Neural cell (in vitro differentiated cells): Measurements from ENCODE around the gene ZSCAN5A. TPM values are rescaled to one million over a fixed set of nuclear protein-coding genes. Genes with fewer than 3 reads are reported as not detected.
"Not testable (repeated sequence)": the region's sequence is repeated elsewhere in the genome, so short reads cannot be mapped to it uniquely, and the experiment has no call there.

Source experiments
- H2AFZ ChIP-seq: fragments of 200-600, 300-800 bp; sonication (generic), shearing (Covaris generic); 2 replicates; pipeline ENCODE4 v1.6.0; 2014; ENCODE audit warnings: low read depth, mild to moderate bottlenecking, antibody characterized with exemption, low read length, moderate library complexity
- H3F3A ChIP-seq: fragments of 200-600 bp; shearing (Covaris generic); 2 replicates; pipeline ENCODE4 v1.6.1; 2016; ENCODE audit warnings: mild to moderate bottlenecking, moderate library complexity, mixed read lengths, antibody characterized with exemption, low read length; ENCODE audit not compliant: insufficient read depth, poor library complexity, severe bottlenecking
- H3K27ac ChIP-seq: fragments of 200-600, 300-800 bp; sonication (generic), shearing (Covaris generic); 2 replicates; pipeline ENCODE4 v1.5.1; 2014; ENCODE audit warnings: mild to moderate bottlenecking, low read length, moderate library complexity
- H3K27me3 ChIP-seq: fragments of 300-800, 200-600 bp; sonication (generic), shearing (Covaris generic); 2 replicates; pipeline ENCODE4 v1.6.0; 2014; ENCODE audit warnings: mild to moderate bottlenecking, low read depth, low read length, moderate library complexity; ENCODE audit not compliant: insufficient read depth
- H3K36me3 ChIP-seq: fragments of 300-800, 200-600 bp; sonication (generic), shearing (Covaris generic); 2 replicates; pipeline ENCODE4 v1.5.1; 2014; ENCODE audit warnings: mild to moderate bottlenecking, antibody characterized with exemption, low read length, moderate library complexity; ENCODE audit not compliant: insufficient read depth
- H3K4me2 ChIP-seq: fragments of 300-800, 200-600 bp; sonication (generic), shearing (Covaris generic); 2 replicates; pipeline ENCODE4 v1.6.0; 2014; ENCODE audit warnings: mild to moderate bottlenecking, low read length
- H3K4me3 ChIP-seq: fragments of 300-800, 200-600 bp; sonication (generic), shearing (Covaris generic); 2 replicates; pipeline ENCODE4 v1.5.1; 2014; ENCODE audit warnings: mild to moderate bottlenecking, low read length, moderate library complexity
- H3K79me2 ChIP-seq: fragments of 200-600 bp; shearing (Covaris generic); replicated peaks from 2 replicates; pipeline ENCODE4 v1.6.0; 2014; ENCODE audit warnings: mild to moderate bottlenecking, low read length, moderate library complexity; ENCODE audit not compliant: insufficient read depth
- H3K9ac ChIP-seq: fragments of 300-800, 200-600 bp; sonication (generic), shearing (Covaris generic); 2 replicates; pipeline ENCODE4 v1.6.1; 2016; ENCODE audit warnings: mild to moderate bottlenecking, low read length, mixed read lengths
- H3K9me2 ChIP-seq: fragments of 200-600 bp; shearing (Covaris generic); 2 replicates; pipeline ENCODE4 v1.6.1; 2016; ENCODE audit warnings: mild to moderate bottlenecking, low read length, mixed read lengths; ENCODE audit not compliant: insufficient read depth
- H3K9me3 ChIP-seq: fragments of 200-600, 300-800 bp; sonication (generic), shearing (Covaris generic); 2 replicates; pipeline ENCODE4 v1.6.1; 2016; ENCODE audit warnings: mild to moderate bottlenecking, mixed run types, low read length, moderate library complexity, mixed read lengths
- H4K20me1 ChIP-seq: fragments of 200-600 bp; shearing (Covaris generic); 2 replicates; pipeline ENCODE4 v1.6.1; 2016; ENCODE audit warnings: mild to moderate bottlenecking, mixed run types; ENCODE audit not compliant: insufficient read depth
- CTCF ChIP-seq: fragments of 450-650 bp; IDR thresholded peaks from 2 replicates; pipeline ENCODE4 v1.5.1; 2014; ENCODE audit warnings: antibody characterized with exemption, mild to moderate bottlenecking, moderate library complexity; ENCODE audit not compliant: poor library complexity, severe bottlenecking
- EP300 ChIP-seq: fragments of 450-650 bp; conservative IDR thresholded peaks from 2 replicates; pipeline ENCODE4 v1.6.1; 2014; ENCODE audit warnings: antibody characterized with exemption, mild to moderate bottlenecking, moderate library complexity; ENCODE audit not compliant: poor library complexity, severe bottlenecking
- EZH2 ChIP-seq: fragments of 200-600, 300-800 bp; shearing (Covaris generic), sonication (generic); IDR thresholded peaks from 2 replicates; pipeline ENCODE4 v1.6.1; 2014; ENCODE audit warnings: antibody characterized with exemption, low read length, borderline replicate concordance, mild to moderate bottlenecking; ENCODE audit not compliant: insufficient read depth, poor library complexity, severe bottlenecking
- MXI1 ChIP-seq: fragments of 450-650 bp; conservative IDR thresholded peaks from 2 replicates; pipeline ENCODE4 v1.6.1; 2014; ENCODE audit warnings: antibody characterized with exemption, mild to moderate bottlenecking; ENCODE audit not compliant: poor library complexity, severe bottlenecking
- POLR2AphosphoS5 ChIP-seq: IDR thresholded peaks from 2 replicates; pipeline ENCODE4 v1.6.1; 2012
- RAD21 ChIP-seq: fragments of 450-650 bp; conservative IDR thresholded peaks from 2 replicates; pipeline ENCODE4 v1.6.1; 2014; ENCODE audit warnings: antibody characterized with exemption, mild to moderate bottlenecking, moderate library complexity
- REST ChIP-seq: IDR thresholded peaks from 2 replicates; pipeline ENCODE4 v1.6.1; 2012; ENCODE audit warnings: borderline replicate concordance
- SMC3 ChIP-seq: fragments of 450-650 bp; conservative IDR thresholded peaks from 2 replicates; pipeline ENCODE4 v1.6.1; 2014; ENCODE audit warnings: antibody characterized with exemption, mild to moderate bottlenecking, moderate library complexity; ENCODE audit not compliant: poor library complexity
- TAF1 ChIP-seq: IDR thresholded peaks from 2 replicates; pipeline ENCODE4 v1.6.1; 2012; ENCODE audit warnings: low read depth
- polyA plus RNA-seq: library from polyadenylated mRNA; depleted of rRNA; stranded (reverse); fragments of >200 nt; gene quantifications from 2 replicates; pipeline ENCODE4 v1.2.3, GENCODE V29; 2014

The ZSCAN5A gene
- polyA plus RNA-seq, 1 donor from 2014 or later: 9.2 TPM

- Histone ChIP-seq H3K9ac (no peak overlapping the region), H3K27me3 (no peaks in the 10 kb centered on the region), H3K79me2 (no peaks in the 10 kb centered on the region), H3F3A (no peaks in the 10 kb centered on the region), H3K27ac (no peak overlapping the region), H3K36me3 (no peaks in the 10 kb centered on the region), H3K4me3 (no peak overlapping the region), H3K9me2 (no peaks in the 10 kb centered on the region), H4K20me1 (no peaks in the 10 kb centered on the region), H3K4me2 (no peak overlapping the region), H2AFZ (no peak overlapping the region), H3K9me3 (no peaks in the 10 kb centered on the region)
- TF ChIP-seq REST: no peak
- TF ChIP-seq EZH2: no peak
- no peak for TF ChIP-seq SMC3
- no peak for TF ChIP-seq CTCF
- TF ChIP-seq POLR2AphosphoS5: no peak
- no peak for TF ChIP-seq RAD21
- no peak for TF ChIP-seq EP300
- no peak for TF ChIP-seq TAF1
Measured at GRCh38 chr19:56263319-56263718, 51.3 kb downstream of the ZSCAN5A start.

- H2AFZ ChIP-seq, H3K36me3 ChIP-seq, H3K9me2 ChIP-seq, H4K20me1 ChIP-seq, H3K79me2 ChIP-seq, H3F3A ChIP-seq, H3K27me3 ChIP-seq, H3K4me2 ChIP-seq, H3K4me3 ChIP-seq, H3K27ac ChIP-seq, H3K9ac ChIP-seq, H3K9me3 ChIP-seq: not testable (repeated sequence)
Measured at GRCh38 chr19:56261932-56262331, 52.7 kb downstream of the ZSCAN5A start.

GRCh38 chr19:56261145-56261544, 53.5 kb downstream of the ZSCAN5A start:
- Histone ChIP-seq H3K4me3 (no peak overlapping the region), H4K20me1 (no peaks in the 10 kb centered on the region), H3F3A (no peaks in the 10 kb centered on the region), H3K79me2 (no peaks in the 10 kb centered on the region), H3K36me3 (no peaks in the 10 kb centered on the region), H3K27me3 (no peaks in the 10 kb centered on the region), H3K27ac (no peak overlapping the region), H2AFZ (no peak overlapping the region), H3K4me2 (no peak overlapping the region), H3K9me2 (no peaks in the 10 kb centered on the region), H3K9me3 (no peaks in the 10 kb centered on the region), H3K9ac (no peak overlapping the region)
- TF ChIP-seq EZH2 (no peak), POLR2AphosphoS5 (no peak), EP300 (no peak), MXI1 (no peak), CTCF (no peak), REST (no peak), TAF1 (no peak), SMC3 (no peak), RAD21 (no peak)
